Endometrial microvascular endothelial cells (primary cell): ENCODE measurements around the gene IQCF6. TPM values are rescaled to one million over a fixed set of nuclear protein-coding genes. Genes with fewer than 3 reads are reported as not detected.

ENCODE experiments used
- total RNA-seq: library from RNA; depleted of rRNA; stranded (reverse); fragments of >200 nt; gene quantifications from one replicate; pipeline ENCODE4 v1.2.3, GENCODE V29; 2015; ENCODE audit errors: inconsistent ontology term

Gene IQCF6
- total RNA-seq, 1 donor from 2014 or later, result not detected

Other genes starting within 250 kb of the IQCF6 start
- 12.8 TPM for gene RAD54L2, start 240.5 kb downstream of the IQCF6 start, total RNA-seq
- 70.0 TPM for gene TEX264, start 108.0 kb downstream of the IQCF6 start, total RNA-seq
- gene GRM2, start 72.2 kb downstream of the IQCF6 start, total RNA-seq, result 0.93 TPM
- not detected for gene IQCF2, start 82.4 kb upstream of the IQCF6 start, total RNA-seq
- not detected for gene IQCF5, start 96.4 kb upstream of the IQCF6 start, total RNA-seq
- not detected for gene IQCF1, start 124.1 kb upstream of the IQCF6 start, total RNA-seq
- gene RRP9, start 162.7 kb upstream of the IQCF6 start, total RNA-seq, result 29.0 TPM
- gene PARP3, start 163.1 kb upstream of the IQCF6 start, total RNA-seq, result 18.1 TPM
- not detected for gene GPR62, start 176.1 kb upstream of the IQCF6 start, total RNA-seq
- gene PCBP4, start 188.2 kb upstream of the IQCF6 start, total RNA-seq, result 77.8 TPM
- 39.0 TPM for gene ABHD14B, start 194.8 kb upstream of the IQCF6 start, total RNA-seq
- 31.7 TPM for gene ABHD14A, start 195.8 kb upstream of the IQCF6 start, total RNA-seq
- 36.9 TPM for gene ACY1, start 204.3 kb upstream of the IQCF6 start, total RNA-seq
- gene RPL29, start 216.7 kb upstream of the IQCF6 start, total RNA-seq, result 1,389 TPM